Cardiac muscle cell (in vitro differentiated cells and primary cell): ENCODE results near the gene MGAT3. TPM values are rescaled to one million over a fixed set of nuclear protein-coding genes. Genes with fewer than 3 reads are reported as not detected.
A peak's percentile ranks its signal among the peaks of the same experiment; 100 is the strongest.

Source experiments
- DNase-seq, 2 donors: peaks; one replicate each; pipeline versions ENCODE4 v3.0.0 to v3.0.0-alpha.2; 2010 to 2017; ENCODE audit warnings: low read depth in 1 of 2, low spot score in 1 of 2
- H3K27ac ChIP-seq: fragments of 200-600 bp; sonication (generic); 2 replicates; pipeline ENCODE4 v1.5.1; 2016
- H3K27me3 ChIP-seq: fragments of 200-600 bp; sonication (generic); 2 replicates; pipeline ENCODE4 v1.6.0; 2016; ENCODE audit warnings: control low read depth
- H3K36me3 ChIP-seq: fragments of 200-600 bp; sonication (generic); 2 replicates; pipeline ENCODE4 v1.5.1; 2016; ENCODE audit warnings: control low read depth
- H3K4me1 ChIP-seq: fragments of 200-600 bp; sonication (generic); 2 replicates; pipeline ENCODE4 v1.8.1; 2017; ENCODE audit warnings: low read depth, mild to moderate bottlenecking, mixed run types
- H3K4me3 ChIP-seq: fragments of 200-600 bp; sonication (generic); 2 replicates; pipeline ENCODE4 v1.5.1; 2016; ENCODE audit warnings: mild to moderate bottlenecking
- H3K9me3 ChIP-seq: fragments of 200-600 bp; sonication (generic); 2 replicates; pipeline ENCODE4 v1.5.1; 2017; ENCODE audit warnings: low read depth, mild to moderate bottlenecking, control low read depth
- polyA plus RNA-seq: library from polyadenylated mRNA; unstranded; fragments of >200 nt; fragmentation: Nextera tagmentation; extraction: Ambion mirVana; gene quantifications from 2 replicates; pipeline ENCODE4 v1.2.1, GENCODE V29; 2016
- total RNA-seq: library from RNA; depleted of rRNA; stranded (reverse); fragments of >200 nt; gene quantifications from 2 replicates; pipeline ENCODE4 v1.2.3, GENCODE V29; 2016
- TF ChIP-seq, protein P1 (sequence below): IDR thresholded peaks from 2 replicates; pipeline ENCODE4 v1.5.1; 2012; ENCODE audit warnings: low read depth, mild to moderate bottlenecking, low read length

The MGAT3 gene
- total and polyA plus RNA-seq, 2 experiments from 2014 or later, result 9.9 to 38.0 TPM

DNA sequence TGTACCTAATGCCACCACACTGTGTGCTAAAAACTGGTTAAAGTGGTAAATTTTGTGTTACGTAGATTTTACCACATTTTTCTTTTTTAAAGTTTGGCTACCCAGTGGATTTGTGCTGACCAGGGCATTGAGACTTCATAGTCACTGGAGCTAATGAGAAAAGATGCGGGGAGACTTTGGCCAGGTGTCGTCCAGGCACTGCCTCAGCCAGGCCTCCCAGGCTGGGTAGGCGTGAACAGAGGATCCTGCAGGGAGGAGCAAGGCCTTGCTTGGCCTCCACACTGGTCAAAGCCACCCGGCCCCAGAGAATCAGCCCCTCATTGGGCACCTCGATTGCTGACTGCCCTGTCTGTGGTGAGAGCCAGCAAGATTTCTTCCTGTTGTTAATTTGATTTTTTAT lies 13.4 kb upstream of the MGAT3 start:
- H3K36me3 ChIP-seq, result no peaks in the 10 kb centered on the region
- no peak overlapping the region for H3K27ac ChIP-seq
- H3K27me3 ChIP-seq, result no peaks in the 10 kb centered on the region
- TF ChIP-seq, protein P1, sequence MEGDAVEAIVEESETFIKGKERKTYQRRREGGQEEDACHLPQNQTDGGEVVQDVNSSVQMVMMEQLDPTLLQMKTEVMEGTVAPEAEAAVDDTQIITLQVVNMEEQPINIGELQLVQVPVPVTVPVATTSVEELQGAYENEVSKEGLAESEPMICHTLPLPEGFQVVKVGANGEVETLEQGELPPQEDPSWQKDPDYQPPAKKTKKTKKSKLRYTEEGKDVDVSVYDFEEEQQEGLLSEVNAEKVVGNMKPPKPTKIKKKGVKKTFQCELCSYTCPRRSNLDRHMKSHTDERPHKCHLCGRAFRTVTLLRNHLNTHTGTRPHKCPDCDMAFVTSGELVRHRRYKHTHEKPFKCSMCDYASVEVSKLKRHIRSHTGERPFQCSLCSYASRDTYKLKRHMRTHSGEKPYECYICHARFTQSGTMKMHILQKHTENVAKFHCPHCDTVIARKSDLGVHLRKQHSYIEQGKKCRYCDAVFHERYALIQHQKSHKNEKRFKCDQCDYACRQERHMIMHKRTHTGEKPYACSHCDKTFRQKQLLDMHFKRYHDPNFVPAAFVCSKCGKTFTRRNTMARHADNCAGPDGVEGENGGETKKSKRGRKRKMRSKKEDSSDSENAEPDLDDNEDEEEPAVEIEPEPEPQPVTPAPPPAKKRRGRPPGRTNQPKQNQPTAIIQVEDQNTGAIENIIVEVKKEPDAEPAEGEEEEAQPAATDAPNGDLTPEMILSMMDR, result no peak
- H3K9me3 ChIP-seq, result no peaks in the 10 kb centered on the region
- peaks cover 13% of the 10 kb centered on the region for H3K4me1 ChIP-seq
- no peak overlapping the region for H3K4me3 ChIP-seq
- no peak for DNase-seq

- no peak for DNase-seq
- Histone ChIP-seq H3K9me3 (no peaks in the 10 kb centered on the region), H3K27me3 (no peaks in the 10 kb centered on the region), H3K36me3 (no peaks in the 10 kb centered on the region), H3K4me3 (no peak overlapping the region), H3K27ac (no peak overlapping the region), H3K4me1 (peaks cover 16% of the 10 kb centered on the region)
- TF ChIP-seq, protein P1, result no peak
Measured at GRCh38 chr22:39444247-39444800, 12.5 kb upstream of the MGAT3 start.

DNA sequence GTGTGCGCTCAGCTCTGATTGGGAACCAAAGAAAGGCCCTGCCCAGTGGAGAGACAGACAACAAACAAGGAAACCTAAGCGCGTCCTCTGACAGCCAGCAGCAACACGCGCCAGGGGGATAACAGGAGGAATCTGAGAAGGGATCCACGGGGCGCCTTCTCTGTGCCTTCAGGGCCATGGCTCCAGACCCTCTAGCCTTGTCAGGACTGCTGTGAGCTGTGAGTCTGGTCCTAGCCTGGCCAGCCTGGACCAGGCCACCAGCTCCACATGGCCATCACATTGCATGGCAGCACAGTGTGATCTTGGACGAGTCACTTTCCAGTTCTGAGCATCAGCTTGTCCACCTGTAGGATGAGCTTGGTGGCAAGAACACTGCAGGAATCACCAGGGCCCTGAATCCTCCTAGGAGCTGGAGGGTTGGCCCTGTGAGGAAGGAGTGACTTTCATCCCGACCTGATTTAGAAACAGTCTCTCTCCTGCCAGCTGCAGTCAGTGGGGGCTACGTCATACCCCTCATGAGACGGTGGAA lies 11.8 kb upstream of the MGAT3 start:
- no peaks in the 10 kb centered on the region for H3K27me3 ChIP-seq
- peak overlapping the region; percentile 54 for H3K27ac ChIP-seq
- TF ChIP-seq, protein P1, result no peak
- H3K9me3 ChIP-seq, result no peaks in the 10 kb centered on the region
- no peaks in the 10 kb centered on the region for H3K36me3 ChIP-seq
- no peak overlapping the region for H3K4me3 ChIP-seq
- no peak for DNase-seq
- H3K4me1 ChIP-seq, result peaks cover 16% of the 10 kb centered on the region

GRCh38 chr22:39445678-39446077 lies 11.1 kb upstream of the MGAT3 start:
- Histone ChIP-seq H3K36me3 (no peaks in the 10 kb centered on the region), H3K9me3 (no peaks in the 10 kb centered on the region), H3K27ac (peak overlapping the region; percentile 54), H3K4me1 (peaks cover 16% of the 10 kb centered on the region), H3K27me3 (no peaks in the 10 kb centered on the region), H3K4me3 (no peak overlapping the region)
- TF ChIP-seq, protein P1, result no peak
- DNase-seq, result no peak

GRCh38 chr22:39446239-39446721 lies 10.5 kb upstream of the MGAT3 start:
- DNase-seq, result no peak

More at GRCh38 chr22:39446239-39446721, 10.5 kb upstream of the MGAT3 start:
- Histone ChIP-seq H3K36me3 (no peaks in the 10 kb centered on the region), H3K4me3 (no peak overlapping the region), H3K27me3 (no peaks in the 10 kb centered on the region), H3K9me3 (no peaks in the 10 kb centered on the region), H3K27ac (peak overlapping the region; percentile 54), H3K4me1 (peaks cover 16% of the 10 kb centered on the region)
- TF ChIP-seq, protein P1, result no peak
